ENCODE results near the gene OXTR.
A peak's percentile ranks its signal among the peaks of the same experiment; 100 is the strongest.

OXTR gene

GRCh38 chr3:8802256-8802655, 32.8 kb upstream of the OXTR start:
- Histone ChIP-seq H3K4me1 (no peaks in the 10 kb centered on the region), H3K9me3 (no peaks in the 10 kb centered on the region), H3K27me3 (no peaks in the 10 kb centered on the region), H3K4me3 (ENCODE audit: low read depth, low read length) (no peak overlapping the region), H3K36me3 (no peaks in the 10 kb centered on the region)
- TF ChIP-seq, protein P1, sequence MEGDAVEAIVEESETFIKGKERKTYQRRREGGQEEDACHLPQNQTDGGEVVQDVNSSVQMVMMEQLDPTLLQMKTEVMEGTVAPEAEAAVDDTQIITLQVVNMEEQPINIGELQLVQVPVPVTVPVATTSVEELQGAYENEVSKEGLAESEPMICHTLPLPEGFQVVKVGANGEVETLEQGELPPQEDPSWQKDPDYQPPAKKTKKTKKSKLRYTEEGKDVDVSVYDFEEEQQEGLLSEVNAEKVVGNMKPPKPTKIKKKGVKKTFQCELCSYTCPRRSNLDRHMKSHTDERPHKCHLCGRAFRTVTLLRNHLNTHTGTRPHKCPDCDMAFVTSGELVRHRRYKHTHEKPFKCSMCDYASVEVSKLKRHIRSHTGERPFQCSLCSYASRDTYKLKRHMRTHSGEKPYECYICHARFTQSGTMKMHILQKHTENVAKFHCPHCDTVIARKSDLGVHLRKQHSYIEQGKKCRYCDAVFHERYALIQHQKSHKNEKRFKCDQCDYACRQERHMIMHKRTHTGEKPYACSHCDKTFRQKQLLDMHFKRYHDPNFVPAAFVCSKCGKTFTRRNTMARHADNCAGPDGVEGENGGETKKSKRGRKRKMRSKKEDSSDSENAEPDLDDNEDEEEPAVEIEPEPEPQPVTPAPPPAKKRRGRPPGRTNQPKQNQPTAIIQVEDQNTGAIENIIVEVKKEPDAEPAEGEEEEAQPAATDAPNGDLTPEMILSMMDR (IDR thresholded peaks at IDR 0.05; ENCODE audit: low read depth, low read length) = no peak
- no peak for DNase-seq

GRCh38 chr3:8800016-8800415, 30.6 kb upstream of the OXTR start:
- no peaks in the 10 kb centered on the region for H3K27me3 ChIP-seq
- no peak for DNase-seq
- no peaks in the 10 kb centered on the region for H3K9me3 ChIP-seq
- no peaks in the 10 kb centered on the region for H3K4me1 ChIP-seq
- H3K36me3 ChIP-seq = no peaks in the 10 kb centered on the region
- TF ChIP-seq, protein P1 (IDR thresholded peaks at IDR 0.05; ENCODE audit: low read depth, low read length) = no peak
- H3K4me3 ChIP-seq (ENCODE audit: low read depth, low read length) = no peak overlapping the region

GRCh38 chr3:8794247-8794646, 24.8 kb upstream of the OXTR start:
- H3K36me3 ChIP-seq = no peaks in the 10 kb centered on the region
- H3K9me3 ChIP-seq = no peaks in the 10 kb centered on the region
- peaks cover 8% of the 10 kb centered on the region for H3K4me1 ChIP-seq
- no peaks in the 10 kb centered on the region for H3K27me3 ChIP-seq
- H3K4me3 ChIP-seq (ENCODE audit: low read depth, low read length) = no peak overlapping the region
- DNase-seq = no peak
- TF ChIP-seq, protein P1 (IDR thresholded peaks at IDR 0.05; ENCODE audit: low read depth, low read length) = no peak

DNA sequence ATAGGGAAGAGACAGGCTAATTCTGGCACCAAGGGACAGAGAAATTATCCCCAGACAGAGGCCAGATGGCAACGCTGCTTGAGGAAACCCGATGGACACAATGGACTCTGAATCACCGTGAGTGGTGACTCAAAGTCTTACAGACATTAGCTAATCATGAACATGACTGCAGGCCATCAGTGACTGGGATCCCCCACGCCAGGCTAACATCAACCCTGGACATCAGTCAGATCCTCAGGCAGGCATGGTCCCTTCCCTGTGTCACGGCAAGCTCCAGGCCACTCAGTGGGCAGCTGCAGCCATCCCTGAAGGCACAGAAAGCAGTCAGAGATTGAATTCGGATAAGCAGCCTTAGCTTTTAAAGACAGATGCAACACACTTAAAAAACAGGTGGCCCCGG, 23.8 kb upstream of the OXTR start:
- peak; percentile 65 for DNase-seq
- H3K4me3 ChIP-seq (ENCODE audit: low read depth, low read length) = no peak overlapping the region
- H3K9me3 ChIP-seq = no peaks in the 10 kb centered on the region
- no peaks in the 10 kb centered on the region for H3K27me3 ChIP-seq
- H3K36me3 ChIP-seq = no peaks in the 10 kb centered on the region
- TF ChIP-seq, protein P1 (IDR thresholded peaks at IDR 0.05; ENCODE audit: low read depth, low read length) = no peak
- H3K4me1 ChIP-seq = peaks cover 8% of the 10 kb centered on the region

DNA sequence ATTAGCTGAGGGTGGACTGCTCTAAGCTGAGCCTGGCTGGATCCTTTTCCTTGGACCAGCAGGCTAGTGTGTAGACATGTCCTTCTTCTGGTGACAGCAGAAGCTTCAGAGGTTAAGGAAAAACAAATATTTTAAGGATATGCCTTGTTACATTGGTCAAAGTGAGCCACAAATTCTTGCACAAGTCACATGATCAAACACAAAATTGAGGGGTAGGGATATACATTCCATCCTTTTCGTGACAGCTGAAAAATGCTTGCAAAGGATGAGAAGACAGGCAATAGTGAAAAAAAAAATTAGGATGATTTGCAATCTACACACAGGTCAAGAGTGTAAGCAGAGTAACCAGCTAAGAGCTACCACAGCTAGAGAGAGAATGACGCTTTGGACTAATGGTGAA, 21.1 kb upstream of the OXTR start:
- Histone ChIP-seq H3K9me3 (no peaks in the 10 kb centered on the region), H3K36me3 (no peaks in the 10 kb centered on the region), H3K4me1 (peaks cover 8% of the 10 kb centered on the region), H3K4me3 (ENCODE audit: low read depth, low read length) (no peak overlapping the region), H3K27me3 (no peaks in the 10 kb centered on the region)
- no peak for DNase-seq
- TF ChIP-seq, protein P1 (IDR thresholded peaks at IDR 0.05; ENCODE audit: low read depth, low read length) = no peak

DNA sequence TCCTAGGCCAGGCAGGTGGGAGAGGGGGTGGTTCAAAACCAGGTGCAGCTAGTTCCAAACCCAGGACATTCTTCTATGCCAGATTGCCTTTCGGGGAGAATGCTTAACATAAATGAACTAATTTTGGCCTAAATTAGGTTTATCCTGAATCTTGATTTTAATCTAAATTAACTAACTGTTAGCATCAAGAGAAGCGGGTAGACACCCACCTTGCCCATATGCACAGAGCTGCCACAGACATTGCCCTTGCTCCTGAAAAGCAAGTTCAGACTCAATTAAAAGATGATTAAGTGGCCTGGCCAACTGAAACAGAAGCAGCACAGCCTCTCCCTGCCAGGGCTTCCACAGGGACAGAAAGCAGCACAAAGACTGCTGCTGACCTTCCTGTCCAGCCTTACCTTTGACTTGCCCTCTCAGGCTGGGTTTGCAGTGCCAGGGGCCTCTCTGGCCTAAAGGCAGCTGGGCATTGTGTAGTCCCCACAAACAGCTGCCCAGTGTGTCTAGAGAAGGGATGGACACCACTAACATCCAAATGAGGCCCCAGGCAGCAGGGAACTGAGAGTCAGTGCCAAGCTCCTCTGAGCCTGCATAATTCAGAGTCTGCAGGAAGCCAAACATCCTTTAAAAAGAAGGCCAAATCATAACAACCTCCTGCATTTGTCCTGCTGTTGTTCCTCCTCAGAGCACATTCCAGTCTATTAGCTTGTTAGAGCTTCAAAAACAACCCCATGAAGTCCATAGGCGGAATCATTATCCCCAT, 15.4 kb upstream of the OXTR start:
- TF ChIP-seq, protein P1 (IDR thresholded peaks at IDR 0.05; ENCODE audit: low read depth, low read length) = no peak
- DNase-seq = peak; percentile 26
- H3K27me3 ChIP-seq = no peaks in the 10 kb centered on the region
- H3K4me1 ChIP-seq = no peaks in the 10 kb centered on the region
- H3K4me3 ChIP-seq (ENCODE audit: low read depth, low read length) = no peak overlapping the region
- no peaks in the 10 kb centered on the region for H3K9me3 ChIP-seq
- no peaks in the 10 kb centered on the region for H3K36me3 ChIP-seq
